Gastrocnemius medialis (tissue), 4 donors: Measurements from ENCODE around the gene NPTN.

Experiments
- POLR2A ChIP-seq, 2 donors: fragments of 450-650 bp; IDR thresholded peaks; one replicate each; pipeline ENCODE4 v1.6.1; 2017; ENCODE audit warnings: antibody characterized with exemption in 2 of 2, mild to moderate bottlenecking in 2 of 2, moderate library complexity in 2 of 2
- TF ChIP-seq, protein P1 (sequence below), 5 experiments: fragments of 450-650 bp in 3 of 5; fragments of 200-600 bp in 2 of 5; sonication (generic) in 2 of 5; IDR thresholded peaks in 4 of 5; conservative IDR thresholded peaks in 1 of 5; 1 replicate in 4 of 5; 2 replicates in 1 of 5; pipeline ENCODE4 v1.5.1; 2016 to 2019; ENCODE audit warnings: antibody characterized with exemption in 5 of 5, mild to moderate bottlenecking in 3 of 5, moderate library complexity in 3 of 5

DNA sequence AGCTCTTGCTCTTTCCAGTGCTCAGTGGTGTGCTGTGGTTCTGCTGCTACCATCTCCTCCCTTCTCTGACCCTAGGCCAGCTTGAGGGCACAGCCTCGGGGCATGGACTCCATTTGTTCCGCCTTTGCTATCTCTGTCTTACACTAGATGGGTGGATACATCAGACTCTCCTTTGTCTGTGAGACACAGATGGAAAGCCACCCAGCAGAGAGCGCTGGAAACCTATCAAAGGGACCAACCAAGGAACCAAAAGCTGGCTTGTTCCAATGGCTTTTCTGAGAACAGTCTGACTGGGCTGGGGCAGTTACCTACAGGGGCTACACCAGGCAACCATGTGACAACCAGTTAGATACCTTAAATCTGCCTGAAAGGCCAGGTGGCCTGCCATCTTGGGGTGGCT lies 63.8 kb downstream of the NPTN start:
- TF ChIP-seq, protein P1, sequence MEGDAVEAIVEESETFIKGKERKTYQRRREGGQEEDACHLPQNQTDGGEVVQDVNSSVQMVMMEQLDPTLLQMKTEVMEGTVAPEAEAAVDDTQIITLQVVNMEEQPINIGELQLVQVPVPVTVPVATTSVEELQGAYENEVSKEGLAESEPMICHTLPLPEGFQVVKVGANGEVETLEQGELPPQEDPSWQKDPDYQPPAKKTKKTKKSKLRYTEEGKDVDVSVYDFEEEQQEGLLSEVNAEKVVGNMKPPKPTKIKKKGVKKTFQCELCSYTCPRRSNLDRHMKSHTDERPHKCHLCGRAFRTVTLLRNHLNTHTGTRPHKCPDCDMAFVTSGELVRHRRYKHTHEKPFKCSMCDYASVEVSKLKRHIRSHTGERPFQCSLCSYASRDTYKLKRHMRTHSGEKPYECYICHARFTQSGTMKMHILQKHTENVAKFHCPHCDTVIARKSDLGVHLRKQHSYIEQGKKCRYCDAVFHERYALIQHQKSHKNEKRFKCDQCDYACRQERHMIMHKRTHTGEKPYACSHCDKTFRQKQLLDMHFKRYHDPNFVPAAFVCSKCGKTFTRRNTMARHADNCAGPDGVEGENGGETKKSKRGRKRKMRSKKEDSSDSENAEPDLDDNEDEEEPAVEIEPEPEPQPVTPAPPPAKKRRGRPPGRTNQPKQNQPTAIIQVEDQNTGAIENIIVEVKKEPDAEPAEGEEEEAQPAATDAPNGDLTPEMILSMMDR (IDR thresholded peaks at IDR 0.05 in 4 of 5, conservative IDR thresholded peaks at IDR 0.05 in 1 of 5) = no peak
- no peak for TF ChIP-seq POLR2A (IDR thresholded peaks at IDR 0.05)
